GM18517 (cell line): Measurements from ENCODE around the gene HS2ST1.

Experiments used
- ATAC-seq: cut with Tn5 transposase; IDR thresholded peaks from one replicate; pipeline ENCODE4 v1.9.1; 2021; ENCODE audit warnings: mild to moderate bottlenecking, moderate library complexity; ENCODE audit not compliant: unreplicated experiment

The HS2ST1 gene

GRCh38 chr1:87104945-87105344 lies 190.5 kb downstream of the HS2ST1 start:
- no peak for ATAC-seq

- peak; percentile 54 for ATAC-seq
Measured at GRCh38 chr1:87106144-87106543, 191.7 kb downstream of the HS2ST1 start.

GRCh38 chr1:87106867-87107266 lies 192.4 kb downstream of the HS2ST1 start:
- ATAC-seq, result no peak

DNA sequence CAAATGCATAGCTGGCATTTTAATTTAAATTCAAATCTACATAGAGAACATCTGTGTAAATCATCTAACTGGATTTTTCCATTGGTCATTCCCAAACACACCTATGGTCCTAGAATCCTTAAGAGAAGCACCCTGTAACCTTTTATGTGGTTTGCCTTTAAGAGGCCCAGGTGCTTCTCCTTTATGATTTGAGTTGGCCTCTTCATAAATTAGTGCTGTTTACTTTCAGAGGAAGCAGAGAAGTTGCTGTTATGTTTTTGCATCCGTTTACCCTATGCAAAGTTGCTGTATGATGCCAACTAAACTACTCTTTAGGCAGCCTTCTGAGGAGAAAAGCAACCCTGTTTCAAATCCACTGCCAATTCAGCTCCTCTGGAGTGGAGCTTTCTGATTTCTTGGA lies 193.8 kb downstream of the HS2ST1 start:
- ATAC-seq, result no peak

GRCh38 chr1:87108814-87109411 lies 194.5 kb downstream of the HS2ST1 start:
- ATAC-seq, result no peak

GRCh38 chr1:87111659-87112371 lies 197.4 kb downstream of the HS2ST1 start:
- ATAC-seq, result no peak

DNA sequence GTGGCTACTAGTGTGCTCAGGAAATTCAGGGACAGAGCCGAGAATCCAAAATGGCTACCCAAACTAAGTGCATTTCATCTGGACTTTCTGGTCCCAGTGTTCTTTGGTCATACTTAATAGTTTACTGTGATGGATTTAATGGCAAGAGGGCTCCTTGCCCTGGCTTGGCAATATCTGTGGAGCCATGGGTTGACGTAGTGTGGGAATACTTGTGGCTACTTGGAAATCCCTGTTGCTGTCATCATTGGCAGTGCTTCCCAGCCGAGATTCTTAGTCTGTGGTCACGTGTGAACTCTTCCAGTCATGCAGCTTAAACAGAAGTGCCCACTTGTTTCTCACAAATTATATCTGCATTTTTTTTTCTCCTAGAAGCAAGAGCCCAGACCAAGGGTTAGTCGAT lies 198.9 kb downstream of the HS2ST1 start:
- ATAC-seq, result no peak

GRCh38 chr1:87115317-87115890 lies 201.0 kb downstream of the HS2ST1 start:
- ATAC-seq, result no peak

GRCh38 chr1:87115891-87116290 lies 201.5 kb downstream of the HS2ST1 start:
- ATAC-seq, result no peak

GRCh38 chr1:87117761-87118368 lies 203.4 kb downstream of the HS2ST1 start:
- ATAC-seq, result no peak

DNA sequence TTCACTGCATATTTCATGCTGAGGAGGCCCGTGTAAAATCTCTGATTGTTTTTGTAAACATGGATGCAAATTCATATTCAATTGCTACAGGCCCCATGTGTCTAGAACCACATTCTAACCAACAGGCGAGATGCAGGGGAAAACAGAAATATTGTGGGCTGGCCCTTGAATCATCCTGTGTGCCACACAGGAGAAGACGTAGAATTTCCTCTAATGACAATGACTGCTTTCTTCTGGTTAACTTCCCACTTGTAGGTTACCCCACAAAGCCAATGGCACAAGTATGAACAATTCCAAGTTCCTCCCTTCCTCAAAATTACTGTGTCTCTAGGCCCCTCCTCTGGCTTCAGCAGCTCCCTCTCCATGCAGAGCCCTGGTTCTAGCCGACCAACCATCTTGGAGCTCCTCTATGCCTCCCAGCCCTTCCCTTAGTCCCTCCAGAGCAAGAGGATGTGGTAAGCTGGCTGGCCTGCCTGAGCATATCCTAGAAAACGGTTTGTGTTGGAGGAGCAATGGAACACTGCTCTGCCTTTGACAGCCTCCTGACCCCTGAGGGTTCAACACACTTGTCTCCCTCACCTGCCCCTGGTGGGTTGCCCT lies 205.2 kb downstream of the HS2ST1 start:
- no peak for ATAC-seq

- no peak for ATAC-seq
Measured at GRCh38 chr1:87120779-87121178, 206.3 kb downstream of the HS2ST1 start.

DNA sequence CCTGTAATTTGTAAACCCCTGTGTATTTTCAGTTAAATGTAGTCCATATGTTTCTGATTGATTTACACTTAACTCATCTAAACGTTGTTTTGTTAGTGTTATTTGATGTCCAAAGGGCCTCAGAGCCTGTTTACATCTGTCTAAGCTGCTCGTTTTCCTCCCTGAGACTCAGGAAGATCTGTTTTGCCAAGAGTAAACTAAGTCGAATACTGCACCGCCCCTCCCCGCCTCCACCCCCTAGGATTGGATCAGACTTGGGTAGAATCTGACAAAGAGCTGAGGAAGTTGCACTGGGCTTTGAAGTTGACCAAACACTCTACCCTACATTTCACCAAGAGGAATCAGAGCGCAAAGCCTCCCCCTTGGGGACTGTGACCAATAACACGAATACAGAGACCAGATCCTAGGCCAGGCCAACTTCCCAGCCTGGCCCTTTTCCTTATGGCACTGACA lies 207.3 kb downstream of the HS2ST1 start:
- ATAC-seq, result no peak

DNA sequence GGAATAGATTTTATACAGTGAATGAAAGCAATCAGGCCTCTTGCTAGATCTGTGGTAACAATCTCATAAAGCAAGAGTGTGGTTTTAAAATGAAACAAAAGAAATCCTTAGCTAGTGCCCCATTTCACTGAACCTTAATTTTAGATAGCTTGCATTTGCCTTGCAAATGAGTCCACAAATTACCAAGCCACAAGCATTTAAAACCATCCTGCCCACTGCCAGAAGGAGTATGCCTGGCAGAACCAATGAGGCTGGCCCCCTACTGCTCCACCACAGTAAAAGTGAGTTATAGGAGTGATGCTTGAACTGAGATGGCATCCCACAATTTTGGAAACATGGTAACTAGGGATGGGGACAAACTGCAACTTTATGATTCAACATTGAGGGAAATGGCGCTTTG lies 207.8 kb downstream of the HS2ST1 start:
- ATAC-seq, result no peak

DNA sequence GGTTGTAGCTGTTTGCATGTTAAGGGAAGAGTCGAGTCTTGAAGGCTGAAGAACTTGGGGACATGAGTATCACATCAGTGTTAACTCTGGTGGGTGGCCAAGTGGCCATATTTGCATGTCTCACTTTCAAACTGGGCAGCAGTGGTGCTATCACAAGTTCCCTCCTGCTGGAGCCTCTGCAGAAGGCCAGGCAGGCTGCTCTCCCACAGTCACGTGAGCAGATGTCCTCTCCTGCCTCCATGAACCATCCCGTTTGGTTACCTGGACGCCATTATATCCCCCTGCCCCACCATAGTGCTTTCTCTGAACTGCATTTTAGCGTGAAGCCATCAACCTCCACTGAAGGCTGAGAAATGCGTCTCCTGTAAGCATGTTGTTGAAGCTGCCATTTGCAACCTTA lies 209.2 kb downstream of the HS2ST1 start:
- no peak for ATAC-seq

GRCh38 chr1:87126886-87127505 lies 212.6 kb downstream of the HS2ST1 start:
- ATAC-seq, result no peak

DNA sequence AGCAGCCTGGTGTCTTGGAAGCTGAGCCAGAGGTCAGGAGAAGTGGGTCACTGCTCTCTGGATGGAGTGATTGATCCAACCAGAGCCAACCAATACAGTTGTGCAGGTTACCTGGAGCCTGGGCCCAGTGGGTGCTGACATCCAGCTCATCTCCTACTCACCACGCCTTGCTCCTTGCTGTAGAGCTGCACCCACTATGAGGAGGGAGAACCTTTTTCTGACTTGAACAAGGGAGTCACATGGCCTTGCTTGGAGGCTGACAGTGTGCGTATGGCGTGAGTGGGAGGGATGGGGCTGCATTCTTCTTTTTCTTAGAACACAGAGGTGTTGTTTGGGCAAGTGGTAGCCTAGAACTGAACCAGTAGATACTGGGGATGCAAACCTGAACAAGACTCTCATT lies 213.1 kb downstream of the HS2ST1 start:
- ATAC-seq, result no peak

GRCh38 chr1:87129038-87129437 lies 214.6 kb downstream of the HS2ST1 start:
- no peak for ATAC-seq

GRCh38 chr1:87129606-87130005 lies 215.2 kb downstream of the HS2ST1 start:
- ATAC-seq, result no peak

DNA sequence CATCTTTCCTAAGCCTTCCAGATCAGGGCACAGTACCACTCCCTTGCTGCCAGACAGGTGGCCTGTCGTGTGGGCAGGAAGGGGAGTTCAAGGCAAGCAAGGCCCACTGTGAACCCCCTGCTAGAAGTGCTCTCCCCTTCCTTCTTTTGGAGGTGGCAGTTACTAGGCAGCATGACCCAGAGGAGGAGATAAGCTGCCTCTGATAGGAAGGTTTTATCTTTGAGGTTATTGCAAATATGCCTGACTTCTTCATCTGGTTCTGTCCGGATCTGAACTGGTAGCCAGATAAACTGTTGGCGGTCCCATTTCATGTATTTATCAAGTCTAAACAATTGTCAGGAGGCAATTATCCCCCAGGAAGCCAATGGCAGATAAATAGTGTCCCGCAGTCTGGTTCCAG lies 216.0 kb downstream of the HS2ST1 start:
- ATAC-seq, result no peak

- ATAC-seq, result peak; percentile 93
Measured at GRCh38 chr1:87131809-87132283, 217.4 kb downstream of the HS2ST1 start.
